Activated T-cell treated with anti-CD3 and anti-CD28 coated beads, Interleukin-2, amount 50 U/mL, for 24 hours (primary cell): Measurements from ENCODE around the gene C19orf44.
"Not testable (repeated sequence)": the region's sequence is repeated elsewhere in the genome, so short reads cannot be mapped to it uniquely, and the experiment has no call there.

Source experiments
- DNase-seq: peaks from one replicate; pipeline ENCODE4 v3.0.0-alpha.2; 2020
- H3K27ac Mint-ChIP-seq: 2 replicates; pipeline ENCODE4 v1.8.0; 2020; ENCODE audit warnings: mild to moderate bottlenecking, mixed read lengths
- H3K27me3 Mint-ChIP-seq: 2 replicates; pipeline ENCODE4 v1.8.0; 2020; ENCODE audit warnings: mixed read lengths
- H3K36me3 Mint-ChIP-seq: 2 replicates; pipeline ENCODE4 v1.8.0; 2020; ENCODE audit warnings: low read depth, mixed read lengths
- H3K4me1 Mint-ChIP-seq: 2 replicates; pipeline ENCODE4 v1.8.0; 2020; ENCODE audit warnings: low read depth, mixed read lengths
- H3K4me3 Mint-ChIP-seq: 2 replicates; pipeline ENCODE4 v1.8.0; 2020; ENCODE audit warnings: mild to moderate bottlenecking, moderate library complexity, mixed read lengths
- H3K9me3 Mint-ChIP-seq: 2 replicates; pipeline ENCODE4 v1.8.0; 2020; ENCODE audit warnings: mixed read lengths

Gene C19orf44

GRCh38 chr19:16551902-16552301 lies 55.7 kb downstream of the C19orf44 start:
- peaks cover 79% of the 10 kb centered on the region for H3K36me3 Mint-ChIP-seq
- H3K9me3 Mint-ChIP-seq = not testable (repeated sequence)

DNA sequence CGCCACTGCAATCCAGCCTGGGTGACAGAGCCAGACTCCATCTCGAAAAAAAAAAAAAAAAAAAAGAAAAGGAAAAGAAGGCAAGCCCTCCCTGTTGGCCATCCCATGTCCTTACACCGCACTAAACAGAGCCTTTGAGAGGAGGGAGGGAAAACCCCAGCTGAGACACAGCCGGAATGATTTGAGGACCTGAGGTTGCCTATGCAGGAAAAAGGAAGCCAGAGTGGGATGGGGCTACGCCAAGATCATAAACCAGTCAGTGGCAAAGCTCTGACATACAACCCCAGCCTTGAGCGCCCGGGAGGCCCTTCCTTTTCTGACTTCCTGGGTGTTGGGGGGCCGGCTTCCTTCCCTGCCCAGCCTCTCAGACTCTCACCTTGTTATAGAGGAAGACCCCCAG lies 58.6 kb downstream of the C19orf44 start:
- no peaks in the 10 kb centered on the region for H3K27me3 Mint-ChIP-seq
- H3K9me3 Mint-ChIP-seq = no peaks in the 10 kb centered on the region
- H3K4me1 Mint-ChIP-seq = peaks cover 9% of the 10 kb centered on the region
- H3K27ac Mint-ChIP-seq = no peak overlapping the region
- H3K36me3 Mint-ChIP-seq = peaks cover 87% of the 10 kb centered on the region
- H3K4me3 Mint-ChIP-seq = no peak overlapping the region
- no peak for DNase-seq

More at GRCh38 chr19:16551902-16552301, 55.7 kb downstream of the C19orf44 start:
- H3K4me3 Mint-ChIP-seq, H3K27me3 Mint-ChIP-seq, DNase-seq, H3K27ac Mint-ChIP-seq: not testable (repeated sequence)
- H3K4me1 Mint-ChIP-seq = peaks cover 22% of the 10 kb centered on the region

GRCh38 chr19:16559780-16560276 lies 63.6 kb downstream of the C19orf44 start:
- Mint-ChIP-seq H3K27me3 (no peaks in the 10 kb centered on the region), H3K36me3 (peaks cover 81% of the 10 kb centered on the region), H3K27ac (peak overlapping the region; percentile 47), H3K4me3 (no peak overlapping the region), H3K9me3 (no peaks in the 10 kb centered on the region), H3K4me1 (peaks cover 7% of the 10 kb centered on the region)
- no peak for DNase-seq

GRCh38 chr19:16561382-16561781 lies 65.2 kb downstream of the C19orf44 start:
- Mint-ChIP-seq H3K27me3 (no peaks in the 10 kb centered on the region), H3K27ac (no peak overlapping the region), H3K9me3 (no peaks in the 10 kb centered on the region), H3K36me3 (peaks cover 80% of the 10 kb centered on the region), H3K4me3 (no peak overlapping the region), H3K4me1 (peaks cover 15% of the 10 kb centered on the region)
- DNase-seq = no peak

- no peak for DNase-seq
- no peaks in the 10 kb centered on the region for H3K27me3 Mint-ChIP-seq
- no peaks in the 10 kb centered on the region for H3K9me3 Mint-ChIP-seq
- peaks cover 21% of the 10 kb centered on the region for H3K4me1 Mint-ChIP-seq
- no peak overlapping the region for H3K4me3 Mint-ChIP-seq
- no peak overlapping the region for H3K27ac Mint-ChIP-seq
- peaks cover 82% of the 10 kb centered on the region for H3K36me3 Mint-ChIP-seq
Measured at GRCh38 chr19:16562608-16563025, 66.4 kb downstream of the C19orf44 start.

GRCh38 chr19:16564842-16565241 lies 68.6 kb downstream of the C19orf44 start:
- Mint-ChIP-seq H3K36me3 (peaks cover 89% of the 10 kb centered on the region), H3K27ac (peak overlapping the region; percentile 74), H3K27me3 (no peaks in the 10 kb centered on the region), H3K4me1 (peaks cover 32% of the 10 kb centered on the region), H3K4me3 (no peak overlapping the region), H3K9me3 (no peaks in the 10 kb centered on the region)
- no peak for DNase-seq

- Mint-ChIP-seq H3K36me3 (peaks cover 92% of the 10 kb centered on the region), H3K4me3 (peak overlapping the region; percentile 45), H3K4me1 (peaks cover 44% of the 10 kb centered on the region), H3K27ac (peak overlapping the region; percentile 95), H3K27me3 (no peaks in the 10 kb centered on the region), H3K9me3 (no peaks in the 10 kb centered on the region)
- peak; percentile 63 for DNase-seq
Measured at GRCh38 chr19:16566161-16566560, 70.0 kb downstream of the C19orf44 start.

GRCh38 chr19:16566702-16567101 lies 70.5 kb downstream of the C19orf44 start:
- Mint-ChIP-seq H3K27ac (peak overlapping the region; percentile 95), H3K4me1 (peaks cover 49% of the 10 kb centered on the region), H3K9me3 (no peaks in the 10 kb centered on the region), H3K4me3 (no peak overlapping the region), H3K36me3 (peaks cover 91% of the 10 kb centered on the region), H3K27me3 (no peaks in the 10 kb centered on the region)
- no peak for DNase-seq

GRCh38 chr19:16569609-16570320 lies 73.6 kb downstream of the C19orf44 start:
- Mint-ChIP-seq H3K27ac (peak overlapping the region; percentile 55), H3K27me3 (no peaks in the 10 kb centered on the region), H3K9me3 (no peaks in the 10 kb centered on the region), H3K4me3 (peak overlapping the region; percentile 88), H3K4me1 (peaks cover 64% of the 10 kb centered on the region), H3K36me3 (peaks cover 82% of the 10 kb centered on the region)
- DNase-seq = no peak
